Stomach smooth muscle (tissue), 2 donors: Measurements from ENCODE around the gene PXT1.

Experiments used
- H3K27ac ChIP-seq: one replicate; pipeline ENCODE4 v1.7.0; 2013; ENCODE audit warnings: mild to moderate bottlenecking, low read length, inconsistent platforms
- H3K27me3 ChIP-seq, 2 donors: one replicate each; pipeline ENCODE4 v1.7.0; 2013; ENCODE audit warnings: low read length in 2 of 2; ENCODE audit not compliant: insufficient read depth in 2 of 2, control insufficient read depth in 1 of 2
- H3K36me3 ChIP-seq, 2 donors: one replicate each; pipeline ENCODE4 v1.7.0; 2013; ENCODE audit warnings: low read length in 2 of 2; ENCODE audit not compliant: control insufficient read depth in 2 of 2, insufficient read depth in 2 of 2
- H3K4me1 ChIP-seq: one replicate; pipeline ENCODE4 v1.7.0; 2013; ENCODE audit warnings: low read length; ENCODE audit not compliant: control insufficient read depth, insufficient read depth
- H3K4me3 ChIP-seq, 2 donors: one replicate each; pipeline ENCODE4 v1.7.0; 2013; ENCODE audit warnings: low read length in 2 of 2
- H3K9ac ChIP-seq, 2 donors: one replicate each; pipeline ENCODE4 v1.7.0; 2013; ENCODE audit warnings: low read length in 2 of 2, mild to moderate bottlenecking in 1 of 2
- H3K9me3 ChIP-seq, 2 donors: one replicate each; pipeline ENCODE4 v1.7.0; 2013; ENCODE audit warnings: low read length in 2 of 2; ENCODE audit not compliant: control insufficient read depth in 2 of 2
- donor health status: healthy.
- donor health status: Pancreatic carcinoma.

The PXT1 gene

DNA sequence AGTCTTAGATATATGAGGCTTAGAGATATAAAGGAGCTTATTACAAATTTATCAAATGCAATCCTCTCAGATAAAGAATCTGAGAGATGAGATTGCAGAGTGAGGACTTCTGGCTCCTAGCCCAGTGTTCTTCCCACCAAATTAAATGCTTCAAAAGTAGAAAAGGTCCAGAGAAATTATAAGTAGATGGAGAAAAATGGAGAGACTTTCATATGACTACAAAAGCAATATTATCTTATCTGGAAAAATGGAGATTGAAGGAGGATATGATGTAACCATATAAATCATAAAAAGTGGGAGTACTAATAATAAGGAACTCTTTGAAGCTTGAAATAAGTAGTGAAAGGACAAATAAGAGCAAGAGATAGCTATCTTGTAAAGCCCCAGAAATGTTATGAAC lies 3.0 kb upstream of the PXT1 start:
- no peak overlapping the region for H3K9ac ChIP-seq
- H3K36me3 ChIP-seq: no peaks in the 10 kb centered on the region
- peaks cover 27% of the 10 kb centered on the region for H3K4me1 ChIP-seq
- H3K4me3 ChIP-seq: no peak overlapping the region
- no peak overlapping the region for H3K27ac ChIP-seq
- H3K9me3 ChIP-seq: no peaks in the 10 kb centered on the region
- no peaks in the 10 kb centered on the region for H3K27me3 ChIP-seq

DNA sequence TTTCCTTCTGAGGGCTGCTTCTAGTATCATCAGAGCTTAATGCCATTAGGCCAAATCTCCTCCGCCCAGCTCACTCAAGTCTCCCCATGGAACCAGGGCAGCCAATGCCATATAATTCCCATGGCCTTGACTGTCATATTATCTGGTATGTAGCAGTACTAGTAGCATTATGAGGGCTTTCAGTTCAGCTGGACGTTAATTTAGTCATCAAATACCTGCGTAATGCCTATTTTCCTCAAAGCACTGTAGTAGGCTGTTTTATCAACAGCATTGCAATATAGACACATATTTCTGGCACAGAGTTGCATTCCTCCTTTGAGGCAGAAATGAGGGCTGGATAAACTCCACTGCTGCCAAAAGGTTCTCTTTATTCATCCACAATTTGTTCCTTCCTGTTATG lies 1.8 kb upstream of the PXT1 start:
- Histone ChIP-seq H3K9ac (peak overlapping the region; percentile 88 to 92), H3K9me3 (no peaks in the 10 kb centered on the region), H3K27ac (peak overlapping the region; percentile 96), H3K27me3 (no peaks in the 10 kb centered on the region), H3K4me1 (peaks cover 27% of the 10 kb centered on the region), H3K36me3 (no peaks in the 10 kb centered on the region), H3K4me3 (peak overlapping the region; percentile 95 to 97)

DNA sequence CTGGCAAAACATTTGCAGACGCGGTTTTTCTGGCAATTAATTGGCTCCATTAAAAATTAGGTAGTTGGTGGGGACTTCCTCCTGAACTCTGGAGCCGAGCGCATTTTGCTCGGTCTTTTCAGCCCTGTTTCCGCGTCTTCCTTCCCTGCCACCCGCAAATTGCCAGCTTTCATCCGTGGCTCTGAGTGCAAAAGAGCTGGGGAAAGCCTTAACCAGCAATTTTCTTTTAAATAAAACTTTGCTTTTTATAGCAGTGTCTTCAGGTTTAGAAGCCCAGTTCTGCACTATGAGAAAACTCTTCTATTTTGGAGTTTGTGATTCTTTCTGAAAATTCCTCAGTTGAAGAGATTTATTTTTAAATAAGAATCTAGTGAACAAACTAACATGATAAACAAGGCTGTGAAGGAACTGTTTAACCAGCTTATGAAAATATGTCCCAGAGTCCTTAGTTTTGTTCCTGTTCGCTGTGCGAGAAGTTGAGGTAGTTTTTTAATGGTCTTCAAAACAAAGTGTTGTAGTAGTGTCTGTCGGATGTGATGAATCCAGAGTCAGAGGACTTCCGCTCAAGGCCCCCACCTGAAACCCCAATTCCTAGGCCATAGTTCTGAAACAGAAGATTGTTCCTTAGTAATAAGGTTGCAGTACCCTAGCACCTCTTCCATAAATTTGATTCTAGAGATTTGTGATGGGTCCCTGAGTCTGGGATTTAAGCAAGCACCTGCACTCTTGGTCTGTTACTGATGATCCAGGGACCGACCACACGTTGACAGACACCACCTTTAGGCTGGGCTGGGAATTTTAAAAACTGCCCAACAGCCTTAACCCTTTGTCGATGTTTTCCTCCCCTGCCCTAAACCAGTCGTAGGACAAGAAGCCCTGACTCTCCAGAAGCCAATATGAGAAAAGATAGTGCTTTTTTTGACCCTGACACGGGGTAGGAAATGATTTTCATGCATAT lies 1.1 kb upstream of the PXT1 start:
- Histone ChIP-seq H3K27me3 (no peaks in the 10 kb centered on the region), H3K4me1 (peaks cover 27% of the 10 kb centered on the region), H3K36me3 (no peaks in the 10 kb centered on the region), H3K27ac (peak overlapping the region; percentile 96), H3K9me3 (no peaks in the 10 kb centered on the region), H3K9ac (peak overlapping the region; percentile 88 to 92), H3K4me3 (peak overlapping the region; percentile 95 to 97)

DNA sequence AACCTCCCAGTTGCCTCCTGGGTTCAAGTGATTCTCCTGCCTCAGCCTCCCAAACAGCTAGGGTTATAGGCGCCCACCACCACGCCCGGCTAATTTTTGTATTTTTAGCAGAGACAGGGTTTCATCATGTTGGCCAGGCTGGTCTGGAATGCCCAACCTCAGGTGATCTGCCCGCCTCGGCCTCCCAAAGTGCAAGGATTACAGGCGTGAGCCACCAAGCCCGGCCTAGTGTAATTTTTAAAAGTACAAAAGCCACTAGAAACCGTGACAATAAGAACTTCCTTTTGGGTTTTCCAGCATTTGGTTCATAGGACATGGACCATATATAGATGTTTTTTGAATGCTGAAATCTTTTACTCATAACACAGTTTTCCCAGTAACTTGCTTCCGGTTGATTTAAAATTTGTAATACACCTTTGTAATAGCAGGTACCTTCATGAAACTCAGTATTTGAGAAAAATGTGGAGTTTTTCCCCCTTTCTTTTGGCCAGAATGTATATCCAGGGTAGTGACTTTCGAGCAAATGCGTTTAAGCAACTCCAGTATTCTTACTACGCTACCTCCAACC lies 467 bp downstream of the PXT1 start:
- H3K36me3 ChIP-seq: no peaks in the 10 kb centered on the region
- peak overlapping the region; percentile 96 for H3K27ac ChIP-seq
- no peaks in the 10 kb centered on the region for H3K27me3 ChIP-seq
- no peaks in the 10 kb centered on the region for H3K9me3 ChIP-seq
- peaks cover 27% of the 10 kb centered on the region for H3K4me1 ChIP-seq
- peak overlapping the region; percentile 88 to 94 for H3K9ac ChIP-seq
- H3K4me3 ChIP-seq: peak overlapping the region; percentile 86 to 95

DNA sequence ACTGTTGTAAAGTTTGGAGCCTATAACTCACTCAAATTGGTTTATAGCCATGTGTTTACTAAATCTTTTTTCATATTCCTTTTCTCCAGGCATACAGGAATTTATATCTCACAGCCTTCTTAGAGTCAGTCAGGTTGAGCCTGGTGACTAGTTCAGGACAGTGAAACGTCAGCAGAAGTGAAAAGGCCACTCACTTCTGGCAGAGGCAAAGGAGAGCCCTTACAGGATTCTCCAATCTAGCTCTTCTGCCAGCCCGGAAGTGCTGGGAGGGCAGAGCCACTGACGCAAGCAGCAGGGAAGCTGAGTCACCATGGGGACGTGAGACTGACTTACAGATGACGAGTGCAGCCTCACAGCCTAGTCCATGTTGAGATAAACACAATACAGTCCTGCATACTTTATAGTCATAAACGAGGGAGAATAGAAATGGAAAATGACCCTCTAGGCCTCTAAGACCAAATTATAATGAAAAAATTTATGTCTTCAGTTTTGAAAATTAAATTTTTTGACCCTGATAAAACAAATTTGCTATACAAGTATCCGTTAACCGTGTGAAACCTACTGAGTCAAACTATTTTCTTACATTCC lies 1.3 kb downstream of the PXT1 start:
- Histone ChIP-seq H3K4me3 (peak overlapping the region in 1 of 2 donors; percentile 0), H3K27me3 (no peaks in the 10 kb centered on the region), H3K9ac (peak overlapping the region in 1 of 2 donors; percentile 10), H3K27ac (peak overlapping the region; percentile 96), H3K9me3 (no peaks in the 10 kb centered on the region), H3K36me3 (no peaks in the 10 kb centered on the region), H3K4me1 (peaks cover 27% of the 10 kb centered on the region)

DNA sequence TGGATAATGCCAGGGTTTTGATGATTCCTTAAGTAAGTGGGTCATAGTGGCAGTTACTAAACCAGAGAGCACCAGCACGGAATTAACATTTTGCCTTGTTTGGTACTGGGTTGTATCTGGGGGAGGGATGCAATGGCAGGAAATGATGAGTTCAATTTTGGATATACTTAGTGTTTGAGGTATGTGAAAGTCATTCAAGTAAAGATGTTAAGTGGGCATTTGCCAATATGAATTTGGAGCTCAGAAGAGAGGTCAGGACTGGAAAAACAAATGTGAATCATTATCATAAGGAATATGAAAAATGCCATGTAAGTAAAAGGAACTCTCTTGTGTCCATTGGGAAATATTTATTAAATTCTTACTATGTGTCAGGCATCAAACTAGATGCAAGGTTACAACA lies 6.2 kb downstream of the PXT1 start:
- Histone ChIP-seq H3K9me3 (no peaks in the 10 kb centered on the region), H3K27ac (no peak overlapping the region), H3K4me3 (no peak overlapping the region), H3K9ac (no peak overlapping the region), H3K27me3 (no peaks in the 10 kb centered on the region), H3K4me1 (no peaks in the 10 kb centered on the region), H3K36me3 (no peaks in the 10 kb centered on the region)

DNA sequence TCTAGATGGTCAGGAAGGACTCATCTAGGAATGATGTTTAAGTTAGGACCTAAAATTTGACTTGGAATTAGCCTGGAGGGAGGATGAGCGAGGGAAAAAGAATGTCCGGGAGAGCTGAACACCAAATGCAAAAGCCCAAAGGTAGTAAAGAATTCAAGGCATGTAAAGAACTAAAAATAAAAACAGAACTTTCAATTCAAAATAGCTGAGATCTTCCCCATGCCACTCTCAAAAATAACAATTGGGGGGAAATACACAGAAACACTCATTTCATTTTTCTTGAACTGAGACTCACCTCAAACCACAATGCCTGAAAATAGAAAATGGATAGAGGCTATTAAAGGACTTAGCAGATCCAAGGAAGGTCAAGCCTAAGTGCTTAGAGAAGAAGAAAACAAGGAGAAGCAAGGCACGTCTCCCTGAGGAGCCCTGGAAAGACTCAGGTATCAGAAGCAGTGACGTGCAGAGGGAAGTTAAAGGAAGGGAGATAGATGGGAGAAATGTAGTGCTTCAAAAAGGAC lies 10.4 kb downstream of the PXT1 start:
- Histone ChIP-seq H3K9ac (no peak overlapping the region), H3K4me1 (no peaks in the 10 kb centered on the region), H3K36me3 (no peaks in the 10 kb centered on the region), H3K4me3 (no peak overlapping the region), H3K27me3 (no peaks in the 10 kb centered on the region), H3K27ac (no peak overlapping the region), H3K9me3 (no peaks in the 10 kb centered on the region)

DNA sequence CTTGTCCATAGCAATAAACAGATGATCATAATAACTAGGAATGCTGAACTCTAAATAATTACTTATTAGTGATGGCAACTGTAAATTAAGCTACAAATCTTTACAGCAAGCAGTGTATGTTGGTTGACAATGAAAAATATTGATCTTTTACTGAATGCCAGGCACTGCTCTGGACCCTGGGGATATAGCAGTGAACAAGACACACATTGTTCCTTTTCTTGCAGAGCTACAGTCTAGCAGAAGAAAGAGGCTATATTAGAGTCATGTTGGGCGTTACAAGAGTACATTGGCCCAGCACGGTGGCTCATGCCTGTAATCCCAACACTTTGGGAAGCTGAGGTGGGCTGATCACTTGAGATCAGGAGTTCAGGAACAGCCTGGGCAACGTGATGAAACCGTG lies 11.5 kb downstream of the PXT1 start:
- H3K9me3 ChIP-seq: no peaks in the 10 kb centered on the region
- H3K4me1 ChIP-seq: no peaks in the 10 kb centered on the region
- no peaks in the 10 kb centered on the region for H3K36me3 ChIP-seq
- H3K27ac ChIP-seq: no peak overlapping the region
- no peak overlapping the region for H3K9ac ChIP-seq
- no peaks in the 10 kb centered on the region for H3K27me3 ChIP-seq
- no peak overlapping the region for H3K4me3 ChIP-seq

DNA sequence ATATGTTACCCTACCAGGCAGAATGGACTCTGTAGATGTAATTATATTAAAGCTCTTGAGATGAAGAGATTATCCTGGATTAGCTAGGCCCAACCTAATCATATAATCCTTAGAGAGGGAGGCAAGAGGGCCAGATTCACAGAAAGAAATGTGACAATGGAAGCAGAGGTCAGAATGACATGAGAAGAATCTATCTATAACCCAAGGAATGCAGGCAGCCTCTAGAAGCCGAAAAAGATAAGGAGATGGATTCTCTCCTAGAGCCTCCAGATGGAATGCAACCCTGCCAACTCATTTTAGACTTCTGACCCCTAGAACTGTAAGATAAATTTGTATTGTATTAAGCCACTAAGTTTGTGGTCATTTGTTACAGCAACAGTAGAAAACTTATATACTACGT lies 12.3 kb downstream of the PXT1 start:
- no peak overlapping the region for H3K9ac ChIP-seq
- H3K4me3 ChIP-seq: no peak overlapping the region
- H3K27me3 ChIP-seq: no peaks in the 10 kb centered on the region
- H3K9me3 ChIP-seq: no peaks in the 10 kb centered on the region
- H3K27ac ChIP-seq: no peak overlapping the region
- no peaks in the 10 kb centered on the region for H3K4me1 ChIP-seq
- no peaks in the 10 kb centered on the region for H3K36me3 ChIP-seq

DNA sequence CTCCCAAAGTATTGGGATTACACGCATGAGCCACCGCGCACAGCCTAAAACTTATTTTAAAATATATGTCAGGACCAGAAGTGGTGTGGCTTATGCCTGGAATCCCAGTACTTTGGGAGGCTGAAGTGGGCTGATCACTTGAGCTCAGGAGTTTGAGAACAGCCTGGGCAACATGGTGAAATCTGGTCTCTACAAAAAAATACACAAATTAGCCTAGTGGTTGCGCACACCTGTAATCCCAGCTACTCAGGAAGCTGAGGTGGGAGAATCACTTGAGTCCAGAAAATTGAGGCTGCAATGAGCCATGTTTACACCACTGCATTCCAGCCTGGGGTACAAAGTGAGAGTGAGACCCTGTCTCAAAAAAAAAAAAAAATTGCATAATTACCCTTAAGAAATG lies 13.7 kb downstream of the PXT1 start:
- Histone ChIP-seq H3K4me1 (no peaks in the 10 kb centered on the region), H3K27ac (no peak overlapping the region), H3K36me3 (no peaks in the 10 kb centered on the region), H3K27me3 (no peaks in the 10 kb centered on the region), H3K9me3 (no peaks in the 10 kb centered on the region), H3K4me3 (no peak overlapping the region), H3K9ac (no peak overlapping the region)
